ENCODE data around the gene LMX1A.

Gene LMX1A

GRCh38 chr1:165254896-165255625 is 101.5 kb downstream of the LMX1A start:
- no peaks in the 10 kb centered on the region for H3K36me3 ChIP-seq (ENCODE audit: control insufficient read depth in 2 of 2, insufficient read depth in 1 of 2, low read length in 2 of 2)
- POLR2A ChIA-PET, result no interaction called here
- H3K9me3 ChIP-seq (ENCODE audit: control insufficient read depth, insufficient read depth, low read depth, low read length), result no peaks in the 10 kb centered on the region
- peaks cover 3% of the 10 kb centered on the region; the same call in 1 of the 2 replicates for H3K4me1 ChIP-seq (ENCODE audit: control insufficient read depth, insufficient read depth, low read length)
- H3K4me3 ChIP-seq (ENCODE audit: low read depth, low read length), result no peak overlapping the region
- TF ChIP-seq ZNF707 (tag by site-specific recombination; IDR thresholded peaks at IDR 0.05) (no peak), TRIM28 (IDR thresholded peaks at IDR 0.05; ENCODE audit: borderline replicate concordance, low read length) (no peak)
- CTCF ChIA-PET, result interaction anchor here (0.7 to 3.1 kb wide), 5 partner anchors 112 to 614 kb away, joined by 3 to 16 read pairs (median 5); no protein-coding TSS in a partner anchor
- no peak overlapping the region for H3K27ac ChIP-seq (ENCODE audit: extremely low read depth, low read depth, low read length)

- POLR2A ChIA-PET, result no interaction called here
- Histone ChIP-seq H3K9me3 (ENCODE audit: control insufficient read depth, insufficient read depth, low read depth, low read length) (no peaks in the 10 kb centered on the region), H3K4me3 (ENCODE audit: low read depth, low read length) (no peak overlapping the region), H3K4me1 (ENCODE audit: control insufficient read depth, insufficient read depth, low read length) (peaks cover 3% of the 10 kb centered on the region; the same call in 1 of the 2 replicates), H3K36me3 (ENCODE audit: control insufficient read depth in 2 of 2, insufficient read depth in 1 of 2, low read length in 2 of 2) (no peaks in the 10 kb centered on the region), H3K27ac (ENCODE audit: extremely low read depth, low read depth, low read length) (no peak overlapping the region)
- TF ChIP-seq KLF1 (tag by site-specific recombination; IDR thresholded peaks at IDR 0.05) (no peak), ZNF747 (tag by site-specific recombination; IDR thresholded peaks at IDR 0.05) (no peak), OSR2 (tag by site-specific recombination; IDR thresholded peaks at IDR 0.05) (no peak), ZNF302 (tag by site-specific recombination; IDR thresholded peaks at IDR 0.05; ENCODE audit: low read depth) (no peak), ZNF791 (tag by site-specific recombination; IDR thresholded peaks at IDR 0.05) (no peak), ZNF768 (tag by site-specific recombination; IDR thresholded peaks at IDR 0.05) (no peak), ZSCAN23 (tag by site-specific recombination; IDR thresholded peaks at IDR 0.05) (no peak), ZNF292 (tag by site-specific recombination; IDR thresholded peaks at IDR 0.05; ENCODE audit: borderline replicate concordance, low read depth) (no peak), ZNF148 (tag by site-specific recombination; IDR thresholded peaks at IDR 0.05; ENCODE audit: borderline replicate concordance) (no peak), ZNF184 (tag by site-specific recombination; IDR thresholded peaks at IDR 0.05) (no peak), ZNF133 (tag by site-specific recombination; IDR thresholded peaks at IDR 0.05) (no peak), ZNF391 (tag by site-specific recombination; IDR thresholded peaks at IDR 0.05; ENCODE audit: borderline replicate concordance, low read depth) (no peak), ZNF624 (tag by site-specific recombination; IDR thresholded peaks at IDR 0.05) (no peak), ZNF10 (tag by site-specific recombination; IDR thresholded peaks at IDR 0.05) (no peak), ZNF112 (tag by site-specific recombination; IDR thresholded peaks at IDR 0.05) (no peak), ZNF530 (tag by site-specific recombination; IDR thresholded peaks at IDR 0.05; ENCODE audit: low read depth) (no peak), ZNF585B (tag by site-specific recombination; IDR thresholded peaks at IDR 0.05) (no peak), KLF9 (tag by site-specific recombination; IDR thresholded peaks at IDR 0.05; ENCODE audit: low read depth) (no peak)
- TF ChIP-seq, protein P1, sequence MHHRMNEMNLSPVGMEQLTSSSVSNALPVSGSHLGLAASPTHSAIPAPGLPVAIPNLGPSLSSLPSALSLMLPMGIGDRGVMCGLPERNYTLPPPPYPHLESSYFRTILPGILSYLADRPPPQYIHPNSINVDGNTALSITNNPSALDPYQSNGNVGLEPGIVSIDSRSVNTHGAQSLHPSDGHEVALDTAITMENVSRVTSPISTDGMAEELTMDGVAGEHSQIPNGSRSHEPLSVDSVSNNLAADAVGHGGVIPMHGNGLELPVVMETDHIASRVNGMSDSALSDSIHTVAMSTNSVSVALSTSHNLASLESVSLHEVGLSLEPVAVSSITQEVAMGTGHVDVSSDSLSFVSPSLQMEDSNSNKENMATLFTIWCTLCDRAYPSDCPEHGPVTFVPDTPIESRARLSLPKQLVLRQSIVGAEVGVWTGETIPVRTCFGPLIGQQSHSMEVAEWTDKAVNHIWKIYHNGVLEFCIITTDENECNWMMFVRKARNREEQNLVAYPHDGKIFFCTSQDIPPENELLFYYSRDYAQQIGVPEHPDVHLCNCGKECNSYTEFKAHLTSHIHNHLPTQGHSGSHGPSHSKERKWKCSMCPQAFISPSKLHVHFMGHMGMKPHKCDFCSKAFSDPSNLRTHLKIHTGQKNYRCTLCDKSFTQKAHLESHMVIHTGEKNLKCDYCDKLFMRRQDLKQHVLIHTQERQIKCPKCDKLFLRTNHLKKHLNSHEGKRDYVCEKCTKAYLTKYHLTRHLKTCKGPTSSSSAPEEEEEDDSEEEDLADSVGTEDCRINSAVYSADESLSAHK (tag by site-specific recombination; IDR thresholded peaks at IDR 0.05), result no peak
- CTCF ChIA-PET, result interaction anchor here (0.6 to 3.1 kb wide), 7 partner anchors 19 to 613 kb away, joined by 3 to 16 read pairs (median 4); no protein-coding TSS in a partner anchor
Observed at GRCh38 chr1:165254376-165254775, 102.1 kb downstream of the LMX1A start.

Measured in HEK293 (cell line).